ENCODE results near the gene SSX4. TPM values are rescaled to one million over a fixed set of nuclear protein-coding genes. Genes with fewer than 3 reads are reported as not detected.
"Not testable (repeated sequence)": the region's sequence is repeated elsewhere in the genome, so short reads cannot be mapped to it uniquely, and the experiment has no call there.

Gene SSX4
- not detected in 2 replicates for total RNA-seq (2016; rRNA removed; fragmentation: Illumina TruSeq; extraction: Trizol)
- total RNA-seq (2016; cell fraction: cytosol; rRNA removed; fragmentation: Illumina TruSeq; extraction: Trizol; ENCODE audit: low read depth), result not detected in 2 replicates
- total RNA-seq (2016; cell fraction: insoluble cytoplasmic fraction; rRNA removed; fragmentation: Illumina TruSeq; extraction: Trizol), result not detected in 2 replicates
- not detected in 2 replicates for total RNA-seq (2016; cell fraction: membrane; rRNA removed; fragmentation: Illumina TruSeq; extraction: Trizol)
- not detected in 2 replicates for total RNA-seq (2016; cell fraction: nucleus; rRNA removed; fragmentation: Illumina TruSeq; extraction: Trizol)
- polyA plus RNA-seq (2011; rRNA removed), result not detected in 2 replicates
- polyA plus RNA-seq (2011; cell fraction: cytosol; rRNA removed), result not detected in 2 replicates
- not detected in 2 replicates for polyA plus RNA-seq (2011; cell fraction: nucleus; rRNA removed)
- not detected in 2 replicates for polyA plus RNA-seq (2012)
- polyA plus RNA-seq (2016; cell fraction: cytosol; fragmentation: Illumina TruSeq; extraction: Trizol; ENCODE audit: low read depth), result not detected in 2 replicates
- not detected in 2 replicates for polyA plus RNA-seq (2016; cell fraction: insoluble cytoplasmic fraction; fragmentation: Illumina TruSeq; extraction: Trizol; ENCODE audit: low read depth)
- not detected in 2 replicates for polyA plus RNA-seq (2016; cell fraction: membrane; fragmentation: Illumina TruSeq; extraction: Trizol; ENCODE audit: low read depth)
- not detected in 2 replicates for polyA plus RNA-seq (2016; cell fraction: nucleus; fragmentation: Illumina TruSeq; extraction: Trizol; ENCODE audit: insufficient read depth, low read depth)
- polyA minus RNA-seq (2011; rRNA and poly(A)+ RNA removed; ENCODE audit: low replicate concordance), result not detected in 2 replicates
- polyA minus RNA-seq (2011; cell fraction: cytosol; rRNA and poly(A)+ RNA removed), result not detected in 2 replicates
- polyA minus RNA-seq (2011; cell fraction: nucleus; rRNA and poly(A)+ RNA removed), result not detected in 2 replicates
- Bru-seq, nascent RNA, result not detected
- not detected for BruChase-seq, experiment 1, labeled RNA remaining after a 6-hour chase
- not detected for BruChase-seq, experiment 2, labeled RNA remaining after a 2-hour chase
- long read RNA-seq, experiment 1, result 0 reads
- long read RNA-seq, experiment 2, result 0 reads

- ATAC-seq; CTCF ChIA-PET (ENCODE audit: low intra/inter-chr PET ratio, low total read pairs): not testable (repeated sequence)
Observed at GRCh38 chrX:48383239-48383638, at the start of gene SSX4. SSX4 (plus strand) TSS chrX:48383539; CDS start chrX:48384054, 515 bp downstream.

DNA sequence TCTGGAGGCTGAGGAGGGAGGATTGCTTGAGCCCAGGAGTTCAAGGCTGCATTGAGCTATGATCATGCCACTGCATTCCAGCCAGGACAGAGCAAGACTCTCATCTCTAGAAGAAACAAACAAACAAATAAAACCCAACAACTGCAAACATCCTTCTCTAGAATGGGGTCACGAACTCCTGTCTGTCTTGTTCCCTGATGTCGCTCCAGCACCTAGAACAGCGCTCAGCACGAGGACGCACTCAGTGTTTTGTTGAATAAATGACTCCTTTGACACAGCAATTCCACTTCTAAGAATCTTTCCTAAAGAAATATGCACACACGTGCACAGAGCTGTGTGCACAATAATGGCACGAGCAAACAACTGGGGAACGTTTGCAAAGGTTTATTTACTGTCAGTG lies 37.3 kb upstream of the SSX4 start:
- POLR2A ChIA-PET; ATAC-seq; H3K9me3 ChIP-seq (ENCODE audit: low read length); H3K79me2 ChIP-seq (ENCODE audit: insufficient read depth, low read length); H3K36me3 ChIP-seq (replicated peaks in 1 of 2; ENCODE audit: control insufficient read depth in 1 of 2, insufficient read depth in 2 of 2, low read length in 2 of 2); H2AFZ ChIP-seq (ENCODE audit: low read length); CTCF ChIA-PET (ENCODE audit: low intra/inter-chr PET ratio, low total read pairs); intact Hi-C loops (cut with micrococcal nuclease; ENCODE audit: unreplicated experiment); H3K4me3 ChIP-seq (replicated peaks in 1 of 3; ENCODE audit: insufficient read depth in 1 of 3, low read depth in 2 of 3, low read length in 3 of 3); H4K20me1 ChIP-seq (ENCODE audit: insufficient read depth, low read length); BruUV-seq (replicated peaks); FAIRE-seq; in situ Hi-C loops (cut with HindIII; ENCODE audit: extremely low pct_ligation_motif_present, low pct_unique_long_range_greater_than_20kb); H3K4me2 ChIP-seq (ENCODE audit: low read depth, low read length); DNase-seq (ENCODE audit: low spot score); H3K27me3 ChIP-seq (ENCODE audit: control insufficient read depth in 1 of 2, insufficient read depth in 2 of 2, low read length in 2 of 2); H3K9ac ChIP-seq (ENCODE audit: insufficient read depth, low read depth, low read length); H3K4me1 ChIP-seq (ENCODE audit: insufficient read depth, low read length); H3K27ac ChIP-seq (ENCODE audit: extremely low read length, insufficient read depth, low read length): not testable (repeated sequence)
- 6% methylated on average over 8 of the region's 8 CpGs for WGBS (ENCODE audit: low lambda C conversion rate)

More at GRCh38 chrX:48383239-48383638, at the start of gene SSX4:
- H4K20me1 ChIP-seq (ENCODE audit: insufficient read depth, low read length); H3K27ac ChIP-seq (ENCODE audit: extremely low read length, insufficient read depth, low read length); POLR2A ChIA-PET; H2AFZ ChIP-seq (ENCODE audit: low read length); H3K27me3 ChIP-seq (ENCODE audit: control insufficient read depth in 1 of 2, insufficient read depth in 2 of 2, low read length in 2 of 2); H3K79me2 ChIP-seq (ENCODE audit: insufficient read depth, low read length); H3K4me3 ChIP-seq (replicated peaks in 1 of 3; ENCODE audit: insufficient read depth in 1 of 3, low read depth in 2 of 3, low read length in 3 of 3); H3K9me3 ChIP-seq (ENCODE audit: low read length); H3K36me3 ChIP-seq (replicated peaks in 1 of 2; ENCODE audit: control insufficient read depth in 1 of 2, insufficient read depth in 2 of 2, low read length in 2 of 2); H3K9ac ChIP-seq (ENCODE audit: insufficient read depth, low read depth, low read length); DNase-seq (ENCODE audit: low spot score); BruUV-seq (replicated peaks); H3K4me1 ChIP-seq (ENCODE audit: insufficient read depth, low read length); intact Hi-C loops (cut with micrococcal nuclease; ENCODE audit: unreplicated experiment); in situ Hi-C loops (cut with HindIII; ENCODE audit: extremely low pct_ligation_motif_present, low pct_unique_long_range_greater_than_20kb); H3K4me2 ChIP-seq (ENCODE audit: low read depth, low read length); FAIRE-seq: not testable (repeated sequence)
- WGBS (ENCODE audit: low lambda C conversion rate), result no CpG with 5 or more reads among the region's 16 CpGs

DNA sequence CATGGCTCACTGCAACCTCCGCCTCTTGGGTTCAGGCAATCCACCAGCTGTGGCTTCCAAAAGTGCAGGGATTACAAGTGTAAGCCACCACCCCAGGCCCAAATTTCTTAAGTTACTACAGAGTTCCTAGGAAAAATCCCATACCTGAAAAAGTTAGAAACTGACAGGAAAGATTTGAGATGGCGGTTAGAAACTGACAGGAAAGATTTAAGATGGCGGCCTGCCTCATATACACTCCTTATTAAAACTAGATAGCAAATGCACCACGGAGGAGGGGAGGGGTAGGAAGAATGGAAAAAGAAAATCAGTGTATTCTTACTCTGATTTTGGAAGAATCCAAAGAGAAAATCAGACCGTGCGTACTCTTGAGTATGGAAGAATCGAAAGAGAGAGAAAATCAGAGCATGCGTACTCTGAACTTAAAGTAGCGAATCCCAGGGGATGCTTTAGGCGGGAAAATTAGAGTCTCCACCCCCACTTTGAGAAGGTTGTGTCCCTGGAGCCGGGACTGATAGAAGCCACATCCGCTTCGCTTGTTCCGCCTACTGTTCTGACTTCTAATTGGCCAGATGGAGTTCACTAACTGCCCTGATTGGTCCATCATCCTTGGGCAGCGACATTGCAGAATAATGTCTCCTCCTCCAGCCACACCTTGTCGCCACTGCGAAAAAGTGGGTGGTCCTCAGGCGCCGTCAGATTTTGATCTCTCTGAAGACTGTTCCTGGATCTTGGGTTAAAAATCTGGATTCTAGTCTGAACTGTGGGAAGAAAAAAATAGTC lies 26.8 kb upstream of the SSX4 start, which contains the start of gene SSX3:
TSS of gene SSX3 (minus strand) at position 389 of the 780 bp plus-strand sequence. CDS start 1,454 bp downstream, outside the sequence.
- H2AFZ ChIP-seq (ENCODE audit: low read length); H3K4me2 ChIP-seq (ENCODE audit: low read depth, low read length); H3K9ac ChIP-seq (ENCODE audit: insufficient read depth, low read depth, low read length); H3K9me3 ChIP-seq (ENCODE audit: low read length); POLR2A ChIA-PET; H3K27ac ChIP-seq (ENCODE audit: extremely low read length, insufficient read depth, low read length); ATAC-seq; CTCF ChIA-PET (ENCODE audit: low intra/inter-chr PET ratio, low total read pairs); FAIRE-seq; DNase-seq (ENCODE audit: low spot score); H3K36me3 ChIP-seq (replicated peaks in 1 of 2; ENCODE audit: control insufficient read depth in 1 of 2, insufficient read depth in 2 of 2, low read length in 2 of 2); H3K79me2 ChIP-seq (ENCODE audit: insufficient read depth, low read length); H3K27me3 ChIP-seq (ENCODE audit: control insufficient read depth in 1 of 2, insufficient read depth in 2 of 2, low read length in 2 of 2); in situ Hi-C loops (cut with HindIII; ENCODE audit: extremely low pct_ligation_motif_present, low pct_unique_long_range_greater_than_20kb); BruUV-seq (replicated peaks); H3K4me3 ChIP-seq (replicated peaks in 1 of 3; ENCODE audit: insufficient read depth in 1 of 3, low read depth in 2 of 3, low read length in 3 of 3); H3K4me1 ChIP-seq (ENCODE audit: insufficient read depth, low read length); intact Hi-C loops (cut with micrococcal nuclease; ENCODE audit: unreplicated experiment); H4K20me1 ChIP-seq (ENCODE audit: insufficient read depth, low read length): not testable (repeated sequence)
- WGBS (ENCODE audit: low lambda C conversion rate), result 54% methylated on average over 9 of the region's 19 CpGs

Data from HepG2 (cell line).